HUES64 (cell line): Measurements from ENCODE around the gene RRAGC. TPM values are rescaled to one million over a fixed set of nuclear protein-coding genes. Genes with fewer than 3 reads are reported as not detected.

ENCODE experiments used
- H3K27ac ChIP-seq: 2 replicates; pipeline ENCODE4 v1.7.0; 2013; ENCODE audit warnings: low read depth, low read length, inconsistent platforms
- H3K27me3 ChIP-seq: 2 replicates; pipeline ENCODE4 v1.6.1; 2013; ENCODE audit warnings: mild to moderate bottlenecking, low read length; ENCODE audit not compliant: insufficient read depth
- H3K36me3 ChIP-seq: 2 replicates; pipeline ENCODE4 v1.6.1; 2013; ENCODE audit warnings: mild to moderate bottlenecking, low read length; ENCODE audit not compliant: insufficient read depth
- H3K4me1 ChIP-seq: 2 replicates; pipeline ENCODE4 v1.6.1; 2013; ENCODE audit warnings: mild to moderate bottlenecking, low read length, moderate library complexity; ENCODE audit not compliant: insufficient read depth
- H3K4me3 ChIP-seq: 2 replicates; pipeline ENCODE4 v1.5.1; 2013; ENCODE audit warnings: mild to moderate bottlenecking, low read length, moderate library complexity
- H3K9ac ChIP-seq: 2 replicates; pipeline ENCODE4 v1.6.1; 2013; ENCODE audit warnings: mild to moderate bottlenecking, low read depth, low read length
- H3K9me3 ChIP-seq: 2 replicates; pipeline ENCODE4 v1.6.1; 2013; ENCODE audit warnings: low read depth, low read length; ENCODE audit not compliant: insufficient read depth
- WGBS: fragments of 150-250, 120-280 bp; methylation state at CpG from one replicate; pipeline ENCODE4 v1.1.7; 2013; ENCODE audit warnings: missing lambda C conversion rate; 5-methylcytosine and 5-hydroxymethylcytosine counted together
- polyA plus RNA-seq, 2 experiments: library from polyadenylated mRNA; stranded (reverse); fragments of 50-300 nt; gene quantifications; one replicate each; pipeline ENCODE4 v1.2.3, GENCODE V29; 2013

The RRAGC gene
- 17.7 TPM for polyA plus RNA-seq (2013, experiment 1 of 2)
- 16.2 TPM for polyA plus RNA-seq (2013, experiment 2 of 2)

GRCh38 chr1:38859561-38860453 is at the start of gene RRAGC:
RRAGC (minus strand) TSS chr1:38859772; CDS start chr1:38859646, 126 bp downstream.
- Histone ChIP-seq H3K9me3 (no peaks in the 10 kb centered on the region), H3K36me3 (peaks cover 46% of the 10 kb centered on the region), H3K27ac (no peak within 1 kb of the TSS; the same call in 1 of the 2 replicates), H3K4me3 (peak within 1 kb of the TSS; percentile 97), H3K27me3 (no peaks in the 10 kb centered on the region), H3K4me1 (0 out of 2 replicates have a peak, but pooled peaks cover 4% of the 10 kb centered on the region), H3K9ac (peak within 1 kb of the TSS; percentile 79)
- WGBS, result under 1% methylated on average over 70 of the region's 70 CpGs

- Histone ChIP-seq H3K4me3 (no peak overlapping the region), H3K9ac (no peak overlapping the region), H3K27ac (no peak overlapping the region), H3K4me1 (no peaks in the 10 kb centered on the region), H3K9me3 (peaks cover 7% of the 10 kb centered on the region), H3K36me3 (no peaks in the 10 kb centered on the region), H3K27me3 (no peaks in the 10 kb centered on the region)
- WGBS, result 94% methylated on average over 13 of the region's 13 CpGs
Measured at GRCh38 chr1:38908821-38909220, 49.2 kb upstream of the RRAGC start.

- Histone ChIP-seq H3K9ac (no peak overlapping the region), H3K4me1 (no peaks in the 10 kb centered on the region)
- WGBS, result 94% methylated on average over 2 of the region's 2 CpGs
Measured at GRCh38 chr1:38905985-38906384, 46.4 kb upstream of the RRAGC start.

GRCh38 chr1:38899560-38899959 is 40.0 kb upstream of the RRAGC start:
- H3K9ac ChIP-seq, result no peak overlapping the region; the same call in 1 of the 2 replicates
- H3K27me3 ChIP-seq, result no peaks in the 10 kb centered on the region
- no peak overlapping the region for H3K27ac ChIP-seq
- no peaks in the 10 kb centered on the region for H3K9me3 ChIP-seq
- no peaks in the 10 kb centered on the region for H3K36me3 ChIP-seq
- 85% methylated on average over 4 of the region's 4 CpGs for WGBS
- H3K4me1 ChIP-seq, result no peaks in the 10 kb centered on the region
- H3K4me3 ChIP-seq, result no peak overlapping the region

More at GRCh38 chr1:38905985-38906384, 46.4 kb upstream of the RRAGC start:
- Histone ChIP-seq H3K27me3 (no peaks in the 10 kb centered on the region), H3K36me3 (no peaks in the 10 kb centered on the region), H3K27ac (no peak overlapping the region), H3K9me3 (peaks cover 7% of the 10 kb centered on the region), H3K4me3 (no peak overlapping the region)

GRCh38 chr1:38898653-38899230 is 39.2 kb upstream of the RRAGC start:
- no peak overlapping the region for H3K9ac ChIP-seq
- no peaks in the 10 kb centered on the region for H3K9me3 ChIP-seq
- H3K4me3 ChIP-seq, result no peak overlapping the region
- no peak overlapping the region for H3K27ac ChIP-seq
- no peaks in the 10 kb centered on the region for H3K36me3 ChIP-seq
- H3K4me1 ChIP-seq, result no peaks in the 10 kb centered on the region
- H3K27me3 ChIP-seq, result no peaks in the 10 kb centered on the region

- 94% methylated on average over 2 of the region's 2 CpGs for WGBS
- Histone ChIP-seq H3K4me3 (no peak overlapping the region), H3K27me3 (no peaks in the 10 kb centered on the region), H3K4me1 (no peaks in the 10 kb centered on the region), H3K36me3 (no peaks in the 10 kb centered on the region), H3K27ac (no peak overlapping the region), H3K9ac (no peak overlapping the region), H3K9me3 (no peaks in the 10 kb centered on the region)
Measured at GRCh38 chr1:38896169-38896568, 36.6 kb upstream of the RRAGC start.

GRCh38 chr1:38892976-38893375 is 33.4 kb upstream of the RRAGC start:
- Histone ChIP-seq H3K4me1 (no peaks in the 10 kb centered on the region), H3K27me3 (no peaks in the 10 kb centered on the region), H3K9me3 (no peaks in the 10 kb centered on the region), H3K9ac (no peak overlapping the region), H3K4me3 (no peak overlapping the region), H3K36me3 (no peaks in the 10 kb centered on the region), H3K27ac (no peak overlapping the region)
- no CpG with 5 or more reads among the region's 1 CpG for WGBS

- 95% methylated on average over 1 of the region's 1 CpG for WGBS
- Histone ChIP-seq H3K4me3 (no peak overlapping the region), H3K27me3 (no peaks in the 10 kb centered on the region), H3K4me1 (no peaks in the 10 kb centered on the region), H3K36me3 (no peaks in the 10 kb centered on the region), H3K27ac (no peak overlapping the region), H3K9ac (no peak overlapping the region), H3K9me3 (no peaks in the 10 kb centered on the region)
Measured at GRCh38 chr1:38891753-38892152, 32.2 kb upstream of the RRAGC start.

- WGBS, result 89% methylated on average over 4 of the region's 5 CpGs
- Histone ChIP-seq H3K9me3 (no peaks in the 10 kb centered on the region), H3K4me3 (no peak overlapping the region), H3K9ac (no peak overlapping the region), H3K27ac (no peak overlapping the region), H3K4me1 (no peaks in the 10 kb centered on the region), H3K36me3 (no peaks in the 10 kb centered on the region), H3K27me3 (no peaks in the 10 kb centered on the region)
Measured at GRCh38 chr1:38889589-38889988, 30.0 kb upstream of the RRAGC start.

- Histone ChIP-seq H3K9ac (no peak overlapping the region), H3K27ac (no peak overlapping the region), H3K36me3 (no peaks in the 10 kb centered on the region), H3K4me3 (no peak overlapping the region), H3K4me1 (no peaks in the 10 kb centered on the region), H3K27me3 (no peaks in the 10 kb centered on the region), H3K9me3 (no peaks in the 10 kb centered on the region)
- 91% methylated on average over 9 of the region's 9 CpGs for WGBS
Measured at GRCh38 chr1:38888423-38889333, 29.1 kb upstream of the RRAGC start.

GRCh38 chr1:38885092-38885491 is 25.5 kb upstream of the RRAGC start:
- Histone ChIP-seq H3K9me3 (no peaks in the 10 kb centered on the region), H3K27me3 (no peaks in the 10 kb centered on the region), H3K4me1 (no peaks in the 10 kb centered on the region), H3K9ac (no peak overlapping the region), H3K27ac (no peak overlapping the region), H3K36me3 (no peaks in the 10 kb centered on the region), H3K4me3 (no peak overlapping the region)
- WGBS, result 100% methylated on average over 2 of the region's 2 CpGs
